ENCODE results near the gene EMID1.

Gene EMID1

DNA sequence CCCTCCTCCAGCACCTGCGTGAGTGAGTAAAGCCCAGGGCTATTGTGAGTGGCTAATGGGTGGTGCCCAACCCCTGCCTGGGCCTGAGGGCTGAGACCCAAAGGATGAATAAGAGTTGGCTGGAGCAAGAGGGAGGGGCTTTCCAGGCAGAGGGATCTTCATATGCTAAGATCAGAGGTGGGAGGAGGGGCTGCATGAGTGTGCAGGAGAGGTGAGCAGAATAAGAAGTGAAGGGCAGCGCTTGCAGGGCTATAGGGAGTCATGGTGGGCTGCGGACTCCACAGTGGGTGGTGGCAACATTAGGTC, 3.9 kb downstream of the EMID1 start:
- H3K27me3 ChIP-seq (ENCODE audit: insufficient read depth, low read length, poor library complexity, severe bottlenecking) = peaks cover 6% of the 10 kb centered on the region
- TF ChIP-seq EZH2phosphoT487 (IDR thresholded peaks at IDR 0.05; ENCODE audit: borderline replicate concordance) (no peak), CTCF (conservative IDR thresholded peaks at IDR 0.05; ENCODE audit: low read length) (no peak)
- H3K4me1 ChIP-seq (ENCODE audit: insufficient read depth, low read length, poor library complexity, severe bottlenecking) = peaks cover 64% of the 10 kb centered on the region
- H3K4me2 ChIP-seq (ENCODE audit: low read depth, low read length, poor library complexity, severe bottlenecking) = peak overlapping the region; percentile 92
- peak overlapping the region; percentile 100 for H3K9ac ChIP-seq (ENCODE audit: low read depth, low read length, poor library complexity, severe bottlenecking)
- H3K9me2 ChIP-seq (replicated peaks; ENCODE audit: low read depth, low read length) = no peaks in the 10 kb centered on the region
- peak overlapping the region; percentile 91 for H3K4me3 ChIP-seq (ENCODE audit: low read length, poor library complexity, severe bottlenecking)
- H4K20me1 ChIP-seq (ENCODE audit: insufficient read depth, low read length, poor library complexity, severe bottlenecking) = peaks cover 52% of the 10 kb centered on the region
- H2AFZ ChIP-seq (ENCODE audit: low read length) = no peak overlapping the region
- H3K36me3 ChIP-seq (ENCODE audit: insufficient read depth, low read length) = peaks cover 20% of the 10 kb centered on the region; the same call in 1 of the 2 replicates
- H3F3A ChIP-seq (ENCODE audit: low read depth) = peaks cover 9% of the 10 kb centered on the region
- peaks cover 96% of the 10 kb centered on the region for H3K79me2 ChIP-seq (ENCODE audit: insufficient read depth, low read length)
- no peaks in the 10 kb centered on the region for H3K9me3 ChIP-seq (ENCODE audit: insufficient read depth, low read depth, low read length)

DNA sequence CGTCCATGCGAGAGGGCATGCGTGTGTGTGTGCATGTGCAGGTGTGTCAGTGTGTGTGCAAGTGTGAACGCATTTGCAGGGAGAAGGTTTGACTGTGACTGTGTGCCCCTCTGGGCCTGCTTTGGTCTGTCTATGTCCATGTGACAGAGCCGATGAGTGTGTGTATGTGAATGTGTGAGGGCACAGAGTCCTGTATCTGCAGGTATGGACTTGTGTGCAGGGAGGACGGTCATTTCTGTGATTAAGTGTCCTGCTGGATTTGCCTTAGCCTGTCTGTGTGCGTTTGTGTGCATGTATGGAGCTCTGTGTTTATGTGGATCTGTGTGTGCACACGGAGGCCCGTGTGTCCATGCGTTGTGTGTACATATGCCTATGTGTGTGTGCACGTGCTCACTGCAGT, 5.4 kb downstream of the EMID1 start:
- H3K9me3 ChIP-seq (ENCODE audit: insufficient read depth, low read depth, low read length) = no peaks in the 10 kb centered on the region
- H3K27me3 ChIP-seq (ENCODE audit: insufficient read depth, low read length, poor library complexity, severe bottlenecking) = peaks cover 5% of the 10 kb centered on the region
- no peaks in the 10 kb centered on the region for H3F3A ChIP-seq (ENCODE audit: low read depth)
- H3K79me2 ChIP-seq (ENCODE audit: insufficient read depth, low read length) = peaks cover 98% of the 10 kb centered on the region
- no peak overlapping the region for H2AFZ ChIP-seq (ENCODE audit: low read length)
- peak overlapping the region; percentile 91 for H3K4me3 ChIP-seq (ENCODE audit: low read length, poor library complexity, severe bottlenecking)
- peak overlapping the region; percentile 100 for H3K9ac ChIP-seq (ENCODE audit: low read depth, low read length, poor library complexity, severe bottlenecking)
- peaks cover 59% of the 10 kb centered on the region for H4K20me1 ChIP-seq (ENCODE audit: insufficient read depth, low read length, poor library complexity, severe bottlenecking)
- no peaks in the 10 kb centered on the region for H3K9me2 ChIP-seq (replicated peaks; ENCODE audit: low read depth, low read length)
- TF ChIP-seq EZH2phosphoT487 (IDR thresholded peaks at IDR 0.05; ENCODE audit: borderline replicate concordance) = no peak
- TF ChIP-seq CTCF (conservative IDR thresholded peaks at IDR 0.05; ENCODE audit: low read length) = no peak
- H3K4me2 ChIP-seq (ENCODE audit: low read depth, low read length, poor library complexity, severe bottlenecking) = peak overlapping the region; percentile 92
- H3K4me1 ChIP-seq (ENCODE audit: insufficient read depth, low read length, poor library complexity, severe bottlenecking) = peaks cover 55% of the 10 kb centered on the region
- H3K36me3 ChIP-seq (ENCODE audit: insufficient read depth, low read length) = peaks cover 33% of the 10 kb centered on the region; the same call in 1 of the 2 replicates

- Histone ChIP-seq H3K36me3 (ENCODE audit: insufficient read depth, low read length) (peaks cover 37% of the 10 kb centered on the region; the same call in 1 of the 2 replicates), H3K79me2 (ENCODE audit: insufficient read depth, low read length) (peaks cover 98% of the 10 kb centered on the region), H3K4me2 (ENCODE audit: low read depth, low read length, poor library complexity, severe bottlenecking) (peak overlapping the region; percentile 92), H3K4me3 (ENCODE audit: low read length, poor library complexity, severe bottlenecking) (peak overlapping the region; percentile 91), H3K9me2 (replicated peaks; ENCODE audit: low read depth, low read length) (no peaks in the 10 kb centered on the region), H3K9ac (ENCODE audit: low read depth, low read length, poor library complexity, severe bottlenecking) (peak overlapping the region; percentile 100), H2AFZ (ENCODE audit: low read length) (no peak overlapping the region), H3K4me1 (ENCODE audit: insufficient read depth, low read length, poor library complexity, severe bottlenecking) (peaks cover 53% of the 10 kb centered on the region), H3F3A (ENCODE audit: low read depth) (no peaks in the 10 kb centered on the region), H3K9me3 (ENCODE audit: insufficient read depth, low read depth, low read length) (no peaks in the 10 kb centered on the region), H4K20me1 (ENCODE audit: insufficient read depth, low read length, poor library complexity, severe bottlenecking) (peaks cover 62% of the 10 kb centered on the region), H3K27me3 (ENCODE audit: insufficient read depth, low read length, poor library complexity, severe bottlenecking) (peaks cover under 1% of the 10 kb centered on the region)
- no peak for TF ChIP-seq EZH2phosphoT487 (IDR thresholded peaks at IDR 0.05; ENCODE audit: borderline replicate concordance)
- no peak for TF ChIP-seq CTCF (conservative IDR thresholded peaks at IDR 0.05; ENCODE audit: low read length)
Observed at GRCh38 chr22:29211466-29211865, 5.8 kb downstream of the EMID1 start.

Measured in Loucy (cell line).